ENCODE data around the gene RNF26.

RNF26 gene

GRCh38 chr11:119373059-119373920 is 39.0 kb downstream of the RNF26 start:
- no peak for TF ChIP-seq EZH2phosphoT487 (conservative IDR thresholded peaks at IDR 0.05; ENCODE audit: low read length)
- no peak for TF ChIP-seq CTCF (IDR thresholded peaks at IDR 0.05; ENCODE audit: insufficient read depth, low read length, poor library complexity, severe bottlenecking)
- no peaks in the 10 kb centered on the region for H3K79me2 ChIP-seq (ENCODE audit: insufficient read depth, low read length)
- H3K36me3 ChIP-seq (ENCODE audit: low read length): no peaks in the 10 kb centered on the region
- no peak overlapping the region for H2AFZ ChIP-seq (ENCODE audit: low read depth, low read length, severe bottlenecking)
- H3K9ac ChIP-seq (ENCODE audit: low read length): no peak overlapping the region
- H3K27me3 ChIP-seq (ENCODE audit: low read length): no peaks in the 10 kb centered on the region
- H3K9me2 ChIP-seq (replicated peaks; ENCODE audit: insufficient read depth, low read length): no peaks in the 10 kb centered on the region
- no peaks in the 10 kb centered on the region for H3F3A ChIP-seq (ENCODE audit: insufficient read depth)
- H3K4me2 ChIP-seq (ENCODE audit: low read depth, low read length, poor library complexity, severe bottlenecking): no peak overlapping the region
- no peaks in the 10 kb centered on the region for H3K9me3 ChIP-seq (ENCODE audit: insufficient read depth, low read length)
- no peak overlapping the region for H3K4me3 ChIP-seq (ENCODE audit: insufficient read depth, low read length, poor library complexity, severe bottlenecking)
- H4K20me1 ChIP-seq (ENCODE audit: low read depth, low read length): no peaks in the 10 kb centered on the region
- no peak overlapping the region for H3K27ac ChIP-seq (ENCODE audit: low read depth, low read length)

GRCh38 chr11:119373921-119374631 is 39.7 kb downstream of the RNF26 start:
- Histone ChIP-seq H3K79me2 (ENCODE audit: insufficient read depth, low read length) (no peaks in the 10 kb centered on the region), H3K27ac (ENCODE audit: low read depth, low read length) (no peak overlapping the region), H3K4me2 (ENCODE audit: low read depth, low read length, poor library complexity, severe bottlenecking) (no peak overlapping the region), H3F3A (ENCODE audit: insufficient read depth) (no peaks in the 10 kb centered on the region), H2AFZ (ENCODE audit: low read depth, low read length, severe bottlenecking) (no peak overlapping the region), H3K36me3 (ENCODE audit: low read length) (no peaks in the 10 kb centered on the region), H3K9me2 (replicated peaks; ENCODE audit: insufficient read depth, low read length) (no peaks in the 10 kb centered on the region), H3K9ac (ENCODE audit: low read length) (no peak overlapping the region), H3K4me3 (ENCODE audit: insufficient read depth, low read length, poor library complexity, severe bottlenecking) (no peak overlapping the region), H3K27me3 (ENCODE audit: low read length) (no peaks in the 10 kb centered on the region), H4K20me1 (ENCODE audit: low read depth, low read length) (no peaks in the 10 kb centered on the region), H3K9me3 (ENCODE audit: insufficient read depth, low read length) (no peaks in the 10 kb centered on the region)
- TF ChIP-seq CTCF (IDR thresholded peaks at IDR 0.05; ENCODE audit: insufficient read depth, low read length, poor library complexity, severe bottlenecking) (peak; percentile 73), EZH2phosphoT487 (conservative IDR thresholded peaks at IDR 0.05; ENCODE audit: low read length) (no peak)

GRCh38 chr11:119374632-119375336 is 40.5 kb downstream of the RNF26 start:
- no peak for TF ChIP-seq EZH2phosphoT487 (conservative IDR thresholded peaks at IDR 0.05; ENCODE audit: low read length)
- TF ChIP-seq CTCF (IDR thresholded peaks at IDR 0.05; ENCODE audit: insufficient read depth, low read length, poor library complexity, severe bottlenecking): no peak
- Histone ChIP-seq H3K27me3 (ENCODE audit: low read length) (no peaks in the 10 kb centered on the region), H3K9me3 (ENCODE audit: insufficient read depth, low read length) (no peaks in the 10 kb centered on the region), H2AFZ (ENCODE audit: low read depth, low read length, severe bottlenecking) (no peak overlapping the region), H3K9ac (ENCODE audit: low read length) (no peak overlapping the region), H3K79me2 (ENCODE audit: insufficient read depth, low read length) (no peaks in the 10 kb centered on the region), H3K27ac (ENCODE audit: low read depth, low read length) (no peak overlapping the region), H4K20me1 (ENCODE audit: low read depth, low read length) (no peaks in the 10 kb centered on the region), H3F3A (ENCODE audit: insufficient read depth) (no peaks in the 10 kb centered on the region), H3K4me3 (ENCODE audit: insufficient read depth, low read length, poor library complexity, severe bottlenecking) (no peak overlapping the region), H3K9me2 (replicated peaks; ENCODE audit: insufficient read depth, low read length) (no peaks in the 10 kb centered on the region), H3K36me3 (ENCODE audit: low read length) (no peaks in the 10 kb centered on the region), H3K4me2 (ENCODE audit: low read depth, low read length, poor library complexity, severe bottlenecking) (no peak overlapping the region)
